ENCODE measurements around the gene STKLD1.

STKLD1 gene

DNA sequence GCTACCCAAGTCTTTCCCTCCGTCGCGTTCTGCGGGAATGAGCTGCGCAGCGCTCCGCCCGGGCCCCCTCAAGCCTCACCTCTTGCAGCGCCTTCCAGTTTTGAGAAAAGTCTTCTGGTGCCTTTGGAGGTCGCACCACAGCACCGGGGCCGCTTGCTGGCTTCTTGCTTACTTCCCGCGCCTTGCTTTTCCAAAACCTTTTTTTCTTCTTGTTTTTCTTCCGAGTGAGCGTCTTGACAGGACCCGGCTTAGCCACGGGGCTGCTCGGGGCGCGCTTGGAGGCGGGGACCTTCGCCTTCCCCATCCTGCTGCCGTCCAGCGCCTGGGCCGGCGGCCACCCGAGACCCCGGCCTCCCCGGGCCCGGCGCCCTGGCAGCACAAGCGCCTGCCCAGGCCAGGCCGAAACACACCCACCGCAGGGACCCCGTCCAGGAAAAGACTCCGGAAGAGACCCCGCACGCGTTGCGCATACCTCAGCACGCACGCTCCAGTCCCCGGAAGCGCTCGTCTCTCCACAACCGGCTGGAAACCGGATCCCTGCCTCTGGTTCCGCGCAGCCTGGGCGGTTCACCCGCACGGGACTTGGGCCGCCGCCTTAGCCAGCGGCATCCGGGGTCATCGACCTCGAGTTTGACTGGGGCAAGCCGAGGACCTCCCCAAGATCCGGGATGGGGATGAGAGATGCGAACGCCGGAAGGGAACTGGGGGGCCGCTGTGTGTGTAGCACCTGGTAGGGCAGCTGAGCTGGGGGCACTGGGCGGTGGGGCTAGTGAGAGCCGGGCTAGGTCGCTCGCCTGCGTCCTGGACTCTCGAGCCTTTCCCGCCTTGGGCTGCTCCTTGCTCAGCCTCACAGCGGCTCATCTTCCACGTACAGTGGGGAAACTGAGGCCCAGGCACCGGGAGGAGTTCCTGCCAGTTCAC, 41.6 kb downstream of the STKLD1 start, which contains the start of gene REXO4:
Gene REXO4, minus strand, starts transcription at position 470 of the 921 bp plus-strand sequence. Its CDS starts 166 bp downstream, at position 304.
- DNase-seq (ENCODE audit: low spot score) = peak; percentile 77

DNA sequence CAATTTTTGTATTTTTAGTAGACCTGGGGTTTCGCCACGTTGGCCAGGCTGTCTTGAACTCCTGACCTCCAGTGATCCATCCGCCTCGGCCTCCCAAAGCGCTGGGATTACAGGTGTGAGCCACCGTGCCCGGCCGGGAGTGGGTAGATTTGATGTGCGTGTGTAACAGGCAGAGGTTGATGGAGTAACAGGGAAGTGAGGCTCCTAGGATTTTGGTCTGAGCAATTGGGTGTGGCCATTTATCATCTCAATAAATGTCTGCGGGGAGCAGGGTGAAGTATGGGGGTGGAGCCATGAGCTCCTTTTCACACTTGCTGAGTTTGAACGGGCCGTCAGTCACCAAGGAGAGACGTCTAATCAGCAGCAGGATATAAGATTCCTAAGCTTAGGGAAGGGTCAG, 42.8 kb downstream of the STKLD1 start:
- peak; percentile 23 for DNase-seq (ENCODE audit: low spot score)

DNA sequence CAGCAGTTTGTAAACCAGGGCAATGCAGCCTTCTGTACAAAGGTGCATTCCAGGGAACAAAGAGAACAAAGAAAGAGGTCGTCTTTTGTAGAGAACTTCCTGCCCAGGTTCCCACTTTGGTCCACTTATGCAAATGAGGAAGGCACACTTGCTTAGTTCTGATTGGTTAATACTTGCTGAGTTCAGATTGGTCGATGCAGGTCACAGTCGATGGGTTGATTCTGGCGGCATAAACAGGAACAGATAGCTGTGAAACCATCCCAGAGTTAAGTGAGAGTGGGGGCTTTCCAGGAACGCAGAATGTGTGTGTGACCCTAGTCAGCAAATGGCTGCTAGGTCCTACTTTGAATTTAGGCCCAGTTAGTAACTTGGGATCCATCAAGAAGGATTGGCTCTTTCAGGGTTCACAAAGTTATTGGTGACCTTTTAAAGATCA, 44.2 kb downstream of the STKLD1 start:
- DNase-seq (ENCODE audit: low spot score) = no peak

DNA sequence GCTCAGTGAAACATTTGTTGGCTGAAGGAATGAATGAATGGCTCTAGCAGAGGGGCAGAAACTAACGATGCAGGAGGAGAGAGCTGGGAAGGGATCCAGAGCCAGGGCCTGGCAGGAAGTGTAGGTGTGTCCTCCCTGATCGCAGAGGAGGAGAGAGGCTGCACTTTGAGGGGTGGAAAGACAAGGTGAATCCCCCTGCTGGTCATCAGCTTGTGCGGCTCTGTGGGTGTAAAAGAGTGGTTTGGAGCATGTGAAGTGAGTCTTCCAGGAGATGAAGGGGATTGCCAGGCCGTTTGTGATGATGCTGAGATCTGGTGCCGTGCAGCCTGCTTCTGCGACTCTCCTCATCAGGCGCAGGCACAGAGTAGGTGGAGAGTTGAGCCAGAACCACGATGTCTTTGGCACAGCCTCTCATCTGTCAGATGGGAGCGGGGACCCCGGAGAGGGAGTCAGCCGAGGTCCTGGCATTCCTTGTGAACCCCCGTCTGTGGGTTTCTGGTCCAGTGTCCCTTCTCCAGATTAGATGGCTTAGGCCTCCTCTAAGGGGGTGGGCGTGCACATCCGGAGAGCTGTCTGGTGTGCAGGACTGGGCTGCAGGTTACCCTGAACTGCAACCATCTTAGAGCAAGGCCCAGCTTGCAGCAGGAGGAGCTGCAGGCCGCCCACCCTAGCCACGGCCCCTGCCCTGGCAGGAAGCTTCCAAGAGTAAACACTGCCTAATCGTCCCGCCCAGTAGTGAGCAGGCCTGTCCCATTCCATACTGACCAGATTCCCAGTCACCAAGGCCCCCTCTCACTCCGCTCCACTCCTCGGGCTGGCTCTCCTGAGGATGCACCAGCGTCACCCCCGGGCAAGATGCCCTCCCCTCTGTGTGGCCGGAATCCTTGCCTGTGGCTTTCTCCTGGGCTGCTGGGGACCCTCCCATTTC, 45.7 kb downstream of the STKLD1 start, which contains the start of gene ADAMTS13:
Gene ADAMTS13, plus strand, starts transcription at position 753 of the 928 bp plus-strand sequence. Its CDS starts 77 bp downstream, at position 830.
- DNase-seq (ENCODE audit: low spot score) = no peak

DNA sequence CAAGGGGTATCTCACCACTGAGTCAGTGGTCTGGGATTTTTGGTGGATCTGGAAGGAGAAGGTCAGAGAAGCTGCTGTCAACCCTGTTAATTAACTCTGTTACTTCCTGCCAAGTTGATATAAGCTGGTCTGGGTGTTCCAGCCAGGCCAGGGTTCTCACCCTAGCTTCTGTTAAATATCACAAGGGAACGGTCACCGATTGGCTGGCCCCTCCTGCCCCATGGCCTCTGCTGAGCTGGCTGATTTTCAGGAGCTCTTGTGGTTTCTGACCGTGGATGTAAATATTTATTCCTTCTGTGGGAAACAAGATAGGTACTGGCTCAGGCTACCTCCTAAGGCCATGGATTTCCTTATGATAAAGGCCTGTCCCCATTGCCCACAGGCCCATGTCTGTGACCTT, 47.0 kb downstream of the STKLD1 start:
- no peak for DNase-seq (ENCODE audit: low spot score)

DNA sequence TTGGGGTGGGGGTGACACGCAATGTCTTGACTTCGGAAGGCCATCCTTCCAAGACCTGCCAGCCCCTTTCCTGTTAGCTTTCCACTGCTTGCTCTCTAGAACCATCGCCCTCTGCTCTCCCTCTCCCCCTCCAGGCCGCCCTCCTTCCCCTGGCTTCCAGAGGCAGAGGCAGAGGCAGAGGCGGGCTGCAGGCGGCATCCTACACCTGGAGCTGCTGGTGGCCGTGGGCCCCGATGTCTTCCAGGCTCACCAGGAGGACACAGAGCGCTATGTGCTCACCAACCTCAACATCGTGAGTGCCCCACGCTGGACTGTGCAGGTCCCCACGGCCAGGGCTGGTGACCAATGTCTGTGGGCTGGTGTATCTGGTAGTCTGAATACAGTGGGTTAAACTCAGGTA, 48.0 kb downstream of the STKLD1 start:
- no peak for DNase-seq (ENCODE audit: low spot score)

DNA sequence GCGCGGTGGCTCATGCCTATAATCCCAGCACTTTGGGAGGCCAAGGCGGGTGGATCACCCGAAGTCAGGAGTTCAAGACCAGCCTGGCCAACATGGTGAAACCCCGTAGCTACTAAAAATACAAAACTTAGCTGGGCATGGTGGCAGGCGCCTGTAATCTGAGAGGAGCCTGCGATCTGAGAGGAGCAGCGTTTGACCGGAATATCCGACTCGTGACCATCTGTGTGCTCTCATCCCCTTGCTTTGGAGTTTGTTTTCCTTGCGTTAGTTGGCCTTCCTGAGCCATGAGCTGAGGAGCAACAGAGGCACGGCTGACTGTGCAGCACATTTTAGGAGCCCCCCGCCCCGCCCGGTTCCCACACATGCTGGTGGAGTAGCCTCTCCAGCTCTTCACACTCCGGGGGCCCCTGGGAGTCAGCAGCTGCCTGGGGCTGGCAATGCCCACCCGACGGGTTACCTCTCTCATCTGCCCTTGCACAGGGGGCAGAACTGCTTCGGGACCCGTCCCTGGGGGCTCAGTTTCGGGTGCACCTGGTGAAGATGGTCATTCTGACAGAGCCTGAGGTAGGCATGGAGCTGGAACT, 49.0 kb downstream of the STKLD1 start:
- no peak for DNase-seq (ENCODE audit: low spot score)

DNA sequence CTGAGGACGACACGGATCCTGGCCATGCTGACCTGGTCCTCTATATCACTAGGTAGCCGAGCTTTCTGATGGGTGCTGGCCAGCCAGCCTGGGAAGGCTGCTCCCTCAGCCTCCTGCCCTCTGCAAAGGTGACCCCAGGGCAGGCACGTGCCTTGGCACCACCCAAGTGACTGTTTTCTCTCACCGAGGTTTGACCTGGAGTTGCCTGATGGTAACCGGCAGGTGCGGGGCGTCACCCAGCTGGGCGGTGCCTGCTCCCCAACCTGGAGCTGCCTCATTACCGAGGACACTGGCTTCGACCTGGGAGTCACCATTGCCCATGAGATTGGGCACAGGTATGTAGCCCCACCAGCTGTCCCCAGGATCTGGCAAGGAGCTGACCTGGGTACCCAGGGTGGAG, 49.8 kb downstream of the STKLD1 start:
- no peak for DNase-seq (ENCODE audit: low spot score)

DNA sequence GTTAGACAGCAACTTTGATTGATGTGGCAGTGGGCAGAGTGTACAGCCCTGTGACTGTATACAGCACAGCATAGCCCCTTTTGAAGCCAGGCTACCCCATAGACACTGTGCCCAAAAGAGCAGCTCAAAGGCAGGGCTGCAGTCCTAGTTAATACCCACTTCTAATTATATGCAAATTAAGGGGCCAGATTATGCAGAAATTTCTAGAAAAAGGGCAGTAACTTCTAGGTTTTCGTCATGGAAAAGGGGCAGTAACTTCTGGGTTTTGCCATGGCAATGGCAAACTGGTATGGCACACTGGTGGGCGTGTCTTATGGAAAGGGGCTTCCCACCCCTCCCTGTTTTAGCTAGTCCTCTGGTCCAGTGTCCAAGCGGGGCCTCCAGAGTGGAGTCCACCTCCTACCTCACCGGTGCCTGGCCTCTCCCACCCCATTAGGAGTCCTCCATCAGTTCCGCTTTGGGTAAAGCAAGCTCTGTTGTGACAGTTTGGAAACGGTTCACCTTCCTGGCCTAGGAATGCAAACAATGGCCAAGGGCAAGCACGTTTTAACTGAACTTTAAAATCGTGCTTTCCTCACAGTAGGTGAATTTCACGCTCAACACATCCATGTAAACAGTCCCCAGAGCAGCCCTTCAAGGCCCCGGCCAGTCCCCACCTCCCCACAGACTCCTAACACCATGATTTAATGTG, 51.6 kb downstream of the STKLD1 start:
- no peak for DNase-seq (ENCODE audit: low spot score)

DNA sequence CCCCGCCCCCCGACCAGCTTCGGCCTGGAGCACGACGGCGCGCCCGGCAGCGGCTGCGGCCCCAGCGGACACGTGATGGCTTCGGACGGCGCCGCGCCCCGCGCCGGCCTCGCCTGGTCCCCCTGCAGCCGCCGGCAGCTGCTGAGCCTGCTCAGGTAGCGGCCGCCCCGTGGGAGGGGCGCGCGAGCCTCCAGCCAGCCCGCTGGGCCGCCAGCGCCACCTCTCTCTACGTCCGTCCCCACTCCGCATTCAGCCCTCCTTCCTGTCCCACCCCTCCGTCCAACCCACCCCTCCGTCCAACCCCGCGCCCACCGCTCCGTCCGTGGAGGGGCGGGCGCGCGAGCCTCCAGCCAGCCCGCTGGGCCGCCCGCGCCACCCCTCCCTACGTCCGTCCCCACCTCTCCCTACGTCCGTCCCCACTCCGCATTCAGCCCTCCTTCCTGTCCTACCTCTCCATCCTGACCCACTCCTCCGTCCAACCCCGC, 52.5 kb downstream of the STKLD1 start:
- DNase-seq (ENCODE audit: low spot score) = no peak

DNA sequence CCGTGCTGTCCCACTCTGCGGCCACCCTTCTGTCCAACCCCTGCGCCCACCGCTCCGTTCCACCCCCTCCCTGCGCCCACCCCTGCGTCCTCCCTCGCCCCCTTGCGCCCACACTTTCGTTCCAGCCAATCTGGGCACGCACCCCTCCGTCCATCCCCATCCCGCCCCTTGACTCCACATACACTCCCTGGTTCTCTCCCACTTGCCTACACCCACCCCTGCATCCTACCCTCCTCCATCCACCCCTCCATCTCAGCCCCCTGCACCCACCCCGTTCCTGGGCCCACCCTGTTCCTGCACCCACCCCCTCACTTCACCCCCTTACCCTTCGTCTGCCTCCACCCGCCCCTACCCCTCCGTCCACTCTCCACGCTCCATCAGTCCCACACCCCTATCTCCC, 53.0 kb downstream of the STKLD1 start:
- DNase-seq (ENCODE audit: low spot score) = no peak

DNA sequence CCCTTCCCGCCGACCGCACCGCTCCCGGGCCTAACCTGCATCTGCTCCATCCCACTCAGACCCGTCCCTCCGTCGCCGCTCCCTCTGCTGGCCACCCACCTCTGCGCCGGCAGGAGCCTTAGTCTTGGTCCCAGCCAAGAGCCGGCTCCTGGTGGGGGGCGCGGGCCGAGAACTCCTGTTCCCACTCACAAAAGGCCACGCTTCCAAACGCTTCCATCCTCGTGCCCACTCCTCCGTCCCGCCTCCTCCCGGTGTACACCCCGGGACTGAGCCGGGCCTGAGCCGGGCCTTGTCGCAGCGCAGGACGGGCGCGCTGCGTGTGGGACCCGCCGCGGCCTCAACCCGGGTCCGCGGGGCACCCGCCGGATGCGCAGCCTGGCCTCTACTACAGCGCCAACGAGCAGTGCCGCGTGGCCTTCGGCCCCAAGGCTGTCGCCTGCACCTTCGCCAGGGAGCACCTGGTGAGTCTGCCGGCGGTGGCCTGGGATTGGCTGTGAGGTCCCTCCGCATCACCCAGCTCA, 53.5 kb downstream of the STKLD1 start:
- no peak for DNase-seq (ENCODE audit: low spot score)

DNA sequence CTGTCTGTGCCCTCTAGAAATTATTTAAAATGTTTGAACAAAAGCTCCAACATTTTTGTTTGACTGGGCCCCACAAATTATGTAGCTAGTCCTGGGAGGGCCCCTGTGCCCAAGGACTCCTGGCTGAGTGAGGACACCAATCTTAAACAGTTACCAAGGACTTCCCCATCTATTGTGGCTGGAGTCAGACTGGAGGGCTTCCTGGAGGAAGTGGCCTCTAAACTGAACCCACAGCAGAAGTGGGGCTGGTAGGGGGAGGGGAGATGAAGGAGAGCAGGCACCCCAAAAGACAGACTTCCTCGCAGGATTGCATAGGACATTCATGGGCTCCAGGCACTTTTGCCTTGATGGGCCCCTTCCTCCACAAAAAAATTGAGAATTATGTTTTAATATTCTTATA, 54.1 kb downstream of the STKLD1 start:
- DNase-seq (ENCODE audit: low spot score) = no peak

DNA sequence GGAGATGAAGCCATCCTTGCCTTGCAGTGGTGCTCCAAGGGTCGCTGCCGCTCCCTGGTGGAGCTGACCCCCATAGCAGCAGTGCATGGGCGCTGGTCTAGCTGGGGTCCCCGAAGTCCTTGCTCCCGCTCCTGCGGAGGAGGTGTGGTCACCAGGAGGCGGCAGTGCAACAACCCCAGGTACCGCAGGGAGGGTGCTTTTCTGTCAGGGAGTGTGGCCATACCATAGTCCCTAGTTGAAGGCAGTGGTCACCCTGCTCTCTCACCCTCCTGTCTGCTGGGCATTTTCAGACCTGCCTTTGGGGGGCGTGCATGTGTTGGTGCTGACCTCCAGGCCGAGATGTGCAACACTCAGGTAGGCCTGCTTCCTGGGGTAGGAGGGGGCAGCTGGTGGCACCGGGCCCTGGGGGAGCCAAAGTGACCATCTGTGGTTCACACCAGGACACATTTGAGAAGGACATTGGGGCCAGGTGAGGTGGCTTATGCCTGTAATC, 57.2 kb downstream of the STKLD1 start:
- no peak for DNase-seq (ENCODE audit: low spot score)

DNA sequence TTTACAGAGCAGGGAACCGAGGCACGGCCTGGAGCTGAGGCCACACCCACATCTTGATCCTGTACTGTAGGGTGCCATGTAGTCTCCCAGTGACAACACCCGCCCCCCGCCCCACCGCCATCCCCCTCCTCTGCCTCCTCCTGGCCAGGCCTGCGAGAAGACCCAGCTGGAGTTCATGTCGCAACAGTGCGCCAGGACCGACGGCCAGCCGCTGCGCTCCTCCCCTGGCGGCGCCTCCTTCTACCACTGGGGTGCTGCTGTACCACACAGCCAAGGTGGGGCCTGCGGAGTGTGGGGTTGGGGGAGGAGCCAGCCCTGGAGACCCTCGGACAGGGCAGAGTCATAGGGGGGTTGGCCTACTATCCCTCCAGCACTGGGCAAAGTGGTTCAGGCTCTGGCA, 60.5 kb downstream of the STKLD1 start:
- DNase-seq (ENCODE audit: low spot score) = no peak

DNA sequence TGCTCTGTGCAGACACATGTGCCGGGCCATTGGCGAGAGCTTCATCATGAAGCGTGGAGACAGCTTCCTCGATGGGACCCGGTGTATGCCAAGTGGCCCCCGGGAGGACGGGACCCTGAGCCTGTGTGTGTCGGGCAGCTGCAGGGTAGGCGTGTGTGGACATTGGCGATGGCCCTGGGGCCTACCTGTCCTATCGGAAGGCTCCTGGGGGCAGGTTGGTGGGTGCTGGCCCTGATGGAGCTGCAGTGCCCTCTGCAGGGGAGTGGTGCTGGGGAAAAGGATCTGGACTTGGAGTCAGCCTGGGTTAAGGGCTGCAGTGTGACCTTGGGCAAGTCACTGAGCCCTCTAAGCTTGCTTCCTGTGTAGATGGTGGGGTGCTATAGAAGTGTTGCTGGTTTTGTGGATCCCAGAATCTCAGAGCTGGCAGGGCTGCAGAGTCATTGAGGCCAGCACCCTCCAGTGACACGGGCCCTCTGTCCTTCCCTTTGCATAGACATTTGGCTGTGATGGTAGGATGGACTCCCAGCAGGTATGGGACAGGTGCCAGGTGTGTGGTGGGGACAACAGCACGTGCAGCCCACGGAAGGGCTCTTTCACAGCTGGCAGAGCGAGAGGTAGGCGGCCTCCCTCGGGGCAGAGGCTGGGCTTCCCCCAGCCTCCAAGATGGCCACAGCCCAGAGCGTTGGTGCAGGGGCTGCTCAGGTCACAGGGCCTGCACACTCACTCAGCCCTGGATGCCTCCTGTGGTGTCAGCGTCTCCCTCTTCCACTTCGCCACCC, 61.8 kb downstream of the STKLD1 start:
- DNase-seq (ENCODE audit: low spot score) = no peak

DNA sequence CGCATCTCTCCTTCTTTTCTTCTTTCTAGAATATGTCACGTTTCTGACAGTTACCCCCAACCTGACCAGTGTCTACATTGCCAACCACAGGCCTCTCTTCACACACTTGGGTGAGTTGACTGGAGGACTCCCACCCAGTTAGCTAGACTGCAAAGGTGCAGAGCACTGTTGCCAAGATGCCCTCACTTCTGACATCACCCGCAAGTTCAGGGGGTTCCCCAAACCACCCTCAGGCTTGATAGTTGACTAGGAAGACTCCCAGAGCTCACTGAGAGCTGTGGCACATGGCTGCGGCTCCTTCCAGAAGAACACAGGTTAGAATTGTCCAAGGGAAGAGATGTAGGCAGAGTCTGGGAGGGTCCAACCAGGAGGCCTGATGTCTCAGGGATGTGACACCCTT, 63.2 kb downstream of the STKLD1 start:
- no peak for DNase-seq (ENCODE audit: low spot score)

DNA sequence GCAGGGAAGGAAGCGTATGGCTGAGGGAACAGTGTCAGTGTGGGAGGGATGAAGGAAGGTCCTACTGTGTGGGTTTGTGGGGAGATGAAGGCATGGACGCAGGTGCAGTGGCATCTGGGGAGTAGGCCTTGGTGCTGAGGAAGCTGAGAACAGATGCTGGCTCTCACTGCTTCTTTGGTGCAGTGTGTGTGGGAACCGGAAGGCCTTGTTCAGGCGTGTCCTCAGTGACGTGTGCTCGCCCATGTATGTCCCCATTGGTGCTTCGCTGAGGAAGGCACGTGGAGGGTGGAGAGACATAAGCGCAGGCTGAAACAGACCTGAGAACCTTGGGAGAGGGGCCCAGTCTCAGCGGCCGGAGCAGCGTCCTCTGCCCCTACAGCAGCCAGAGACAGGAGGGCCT, 64.7 kb downstream of the STKLD1 start:
- no peak for DNase-seq (ENCODE audit: low spot score)

DNA sequence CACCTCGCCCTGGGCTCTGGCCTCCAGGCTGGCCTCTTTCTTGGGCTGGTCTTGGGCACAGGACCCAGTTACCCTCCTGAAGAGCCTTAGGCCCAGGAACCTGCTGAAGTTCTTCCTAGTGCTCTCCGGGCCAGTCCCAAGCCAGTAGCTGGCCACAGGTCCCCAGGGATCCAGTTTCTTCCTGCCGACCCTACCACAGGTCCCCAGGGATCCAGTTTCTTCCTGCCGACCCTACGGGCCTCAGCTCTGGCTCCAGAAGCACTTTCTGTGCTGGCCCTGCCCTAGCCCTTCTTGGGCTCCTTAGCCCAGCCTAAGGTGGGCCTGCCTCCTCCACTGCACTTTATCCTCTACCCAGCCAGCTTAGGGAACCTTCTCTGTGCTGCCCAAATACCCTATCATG, 65.4 kb downstream of the STKLD1 start:
- no peak for DNase-seq (ENCODE audit: low spot score)

DNA sequence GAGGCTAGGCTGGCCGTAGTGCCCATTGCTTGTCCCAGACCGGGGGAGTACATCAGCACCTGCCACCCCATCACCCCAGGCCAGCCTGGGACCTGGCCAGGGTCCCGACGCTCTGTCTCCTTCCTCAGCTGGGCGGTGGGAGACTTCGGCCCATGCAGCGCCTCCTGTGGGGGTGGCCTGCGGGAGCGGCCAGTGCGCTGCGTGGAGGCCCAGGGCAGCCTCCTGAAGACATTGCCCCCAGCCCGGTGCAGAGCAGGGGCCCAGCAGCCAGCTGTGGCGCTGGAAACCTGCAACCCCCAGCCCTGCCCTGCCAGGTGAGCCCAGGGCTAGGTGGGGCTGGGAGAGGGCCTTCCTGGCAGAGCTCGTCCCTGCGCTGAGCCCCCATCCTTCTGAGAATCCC, 67.1 kb downstream of the STKLD1 start:
- DNase-seq (ENCODE audit: low spot score) = no peak
